K562 (cell line): ENCODE measurements around the gene UBQLNL. TPM values are rescaled to one million over a fixed set of nuclear protein-coding genes. Genes with fewer than 3 reads are reported as not detected.

Experiments
- ATAC-seq: fragments of 200-7000 bp; cut with Tn5 transposase; 3 replicates; pipeline ENCODE4 v1.9.1; 2020; ENCODE audit warnings: moderate library complexity
- BruUV-seq: library from RNA; stranded (reverse); fragments of 400-500 nt; replicated peaks from 2 replicates; lab custom pipeline; 2021; lab: Mats Ljungman, UMichigan
- CTCF ChIA-PET: fragments of 300-600 bp; formaldehyde crosslinking; extraction: SDS; loops from one replicate; lab custom pipeline; 2021; ENCODE audit warnings: low intra/inter-chr PET ratio; lab: Yijun Ruan, JAX
- POLR2A ChIA-PET: fragments of 300-600, 350-650 bp; sonication (Branson Sonifier 250); formaldehyde crosslinking; extraction: SDS; loops from one replicate; lab custom pipeline; 2021; ENCODE audit warnings: antibody characterized with exemption, inconsistent platforms; lab: Yijun Ruan, JAX
- DNase-seq, 4 experiments: peaks; one replicate each; pipeline versions ENCODE4 v3.0.0 to v3.0.0-alpha.2; 2011 to 2018; ENCODE audit warnings: low spot score in 3 of 4, mixed read lengths in 3 of 4; ENCODE audit errors: extremely low read depth in 1 of 4
- FAIRE-seq: peaks from 2 replicates; lab custom pipeline; 2011; peaks lifted over from hg19 to GRCh38; lab: Jason Lieb, UNC
- H2AFZ ChIP-seq: 2 replicates; pipeline ENCODE4 v1.6.0; 2011; ENCODE audit warnings: low read depth, low read length, control low read depth, inconsistent platforms
- H3K27ac ChIP-seq: fragments of 200-600 bp; 3 replicates; pipeline ENCODE4 v1.8.0; 2011; ENCODE audit warnings: low read depth, mild to moderate bottlenecking, control low read depth, inconsistent platforms, low read length, moderate library complexity, mixed read lengths; ENCODE audit errors: extremely low read depth
- H3K27me3 ChIP-seq, 2 experiments: fragments of 300-600 bp in 1 of 2; 2 replicates in 1 of 2; 3 replicates in 1 of 2; pipeline versions ENCODE4 v1.6.0 to v1.8.0; 2011; ENCODE audit warnings: inconsistent platforms in 2 of 2, low read length in 2 of 2, mild to moderate bottlenecking in 1 of 2, mixed read lengths in 1 of 2, moderate library complexity in 1 of 2; ENCODE audit not compliant: control insufficient read depth in 2 of 2, insufficient read depth in 2 of 2
- H3K36me3 ChIP-seq: fragments of 300-600 bp; 3 replicates; pipeline ENCODE4 v1.8.0; 2011; ENCODE audit warnings: mild to moderate bottlenecking, low read length, inconsistent platforms; ENCODE audit not compliant: control insufficient read depth, insufficient read depth
- H3K4me1 ChIP-seq, 2 experiments: fragments of 200-600 bp in 1 of 2; replicated peaks in 1 of 2; 2 replicates in 1 of 2; 3 replicates in 1 of 2; pipeline versions ENCODE4 v1.5.1 to v1.8.0; 2011; ENCODE audit warnings: inconsistent platforms in 2 of 2, low read length in 2 of 2, mild to moderate bottlenecking in 1 of 2, mixed read lengths in 1 of 2, moderate library complexity in 1 of 2; ENCODE audit not compliant: control insufficient read depth in 2 of 2, insufficient read depth in 2 of 2
- H3K4me2 ChIP-seq: 2 replicates; pipeline ENCODE4 v1.6.1; 2011; ENCODE audit warnings: low read length, control low read depth, inconsistent platforms, mixed read lengths; ENCODE audit not compliant: insufficient read depth
- H3K4me3 ChIP-seq: fragments of 200-600 bp; sonication (generic), shearing (Covaris generic); 2 replicates; pipeline ENCODE4 v1.5.1; 2016; ENCODE audit warnings: control low read depth, inconsistent platforms
- H3K79me2 ChIP-seq: fragments of 200-600 bp; 3 replicates; pipeline ENCODE4 v1.8.0; 2011; ENCODE audit warnings: low read length, inconsistent platforms; ENCODE audit not compliant: control insufficient read depth, insufficient read depth
- H3K9ac ChIP-seq, 2 experiments: 2 replicates each; pipeline versions ENCODE4 v1.6.0 to v1.6.1; 2011; ENCODE audit warnings: low read depth in 2 of 2, low read length in 2 of 2, control low read depth in 1 of 2, inconsistent platforms in 1 of 2, mild to moderate bottlenecking in 1 of 2, mixed read lengths in 1 of 2; ENCODE audit not compliant: insufficient read depth in 1 of 2
- H3K9me1 ChIP-seq: one replicate; pipeline ENCODE4 v1.6.0; 2011; ENCODE audit warnings: inconsistent platforms, mild to moderate bottlenecking, low read length, moderate library complexity; ENCODE audit not compliant: control insufficient read depth, insufficient read depth
- H3K9me3 ChIP-seq: replicated peaks from 2 replicates; pipeline ENCODE4 v1.5.1; 2011; ENCODE audit warnings: low read depth, low read length, inconsistent platforms; ENCODE audit not compliant: control insufficient read depth, insufficient read depth
- H4K20me1 ChIP-seq: replicated peaks from 2 replicates; pipeline ENCODE4 v1.6.1; 2011; ENCODE audit warnings: low read length, inconsistent platforms, mixed read lengths; ENCODE audit not compliant: control insufficient read depth, insufficient read depth
- CBX5 ChIP-seq: IDR thresholded peaks from 2 replicates; pipeline ENCODE4 v1.6.1; 2014; ENCODE audit warnings: low read depth, borderline replicate concordance
- KAT7 ChIP-seq: sonication (generic); formaldehyde crosslinking; IDR thresholded peaks from 2 replicates; pipeline ENCODE4 v1.8.0; 2022; ENCODE audit warnings: missing genetic modification reagents, mild to moderate bottlenecking, borderline replicate concordance
- MCM7 ChIP-seq, 2 experiments: fragments of 450-650 bp; IDR thresholded peaks; 2 replicates each; pipeline ENCODE4 v1.6.1; 2016 to 2018
- POLR2H ChIP-seq: IDR thresholded peaks from 2 replicates; pipeline ENCODE4 v1.6.1; 2016; ENCODE audit warnings: missing genetic modification characterization, low read depth, mild to moderate bottlenecking, control low read depth, missing compliant biosample characterization, moderate library complexity
- RB1 ChIP-seq: fragments of 450-650 bp; IDR thresholded peaks from 2 replicates; pipeline ENCODE4 v1.6.1; 2017; ENCODE audit warnings: low read depth, mild to moderate bottlenecking
- TAF9B ChIP-seq: fragments of 450-650 bp; IDR thresholded peaks from 2 replicates; pipeline ENCODE4 v1.6.1; 2018; ENCODE audit warnings: mild to moderate bottlenecking; ENCODE audit not compliant: partially characterized antibody
- ZBTB7A ChIP-seq: IDR thresholded peaks from 2 replicates; pipeline ENCODE4 v1.6.1; 2011; ENCODE audit warnings: low read depth, mild to moderate bottlenecking, low read length, moderate library complexity, borderline replicate concordance; ENCODE audit not compliant: control insufficient read depth
- ZNF431 ChIP-seq: sonication (generic); formaldehyde crosslinking; IDR thresholded peaks from 2 replicates; pipeline ENCODE4 v1.8.0; 2022; ENCODE audit warnings: mild to moderate bottlenecking, missing genetic modification reagents
- WGBS: fragments of 100-300 bp; shearing (Covaris generic); methylation state at CpG from one replicate; pipeline ENCODE4 v1.1.6; 2016; ENCODE audit warnings: low coverage, mixed read lengths; ENCODE audit not compliant: insufficient coverage; ENCODE audit errors: missing lambda C conversion rate; 5-methylcytosine and 5-hydroxymethylcytosine counted together
- in situ Hi-C: fragments of 300-500 bp; cut with MboI; formaldehyde crosslinking; loops from 4 replicates; pipeline ENCODE4 v1.15.0; 2018; ENCODE audit warnings: inconsistent platforms, mixed read lengths
- intact Hi-C: fragments of 100-400 bp; cut with micrococcal nuclease; formaldehyde crosslinking; loops from 2 replicates; pipeline ENCODE4 v1.14.2; 2022
- polyA plus RNA-seq, 8 experiments: library from polyadenylated mRNA; depleted of rRNA in 4 of 8; stranded (reverse) in 5 of 8; unstranded in 3 of 8; fragments of >200 nt; fragmentation: Nextera tagmentation in 2 of 8; fragmentation: Illumina TruSeq in 1 of 8; extraction: Ambion mirVana in 2 of 8; extraction: Trizol in 1 of 8; gene quantifications; 2 replicates each; pipeline versions ENCODE4 v1.2.1 to v1.2.3, GENCODE V29; 2011 to 2014; ENCODE audit warnings: inconsistent platforms in 1 of 8, missing spikeins in 1 of 8
- total RNA-seq, 7 experiments: library from RNA; depleted of rRNA in 6 of 7; stranded (reverse); fragments of >200 nt in 6 of 7; fragmentation: Illumina TruSeq in 2 of 7; extraction: Trizol in 2 of 7; gene quantifications; 2 replicates each; pipeline versions ENCODE4 v1.2.1 to v1.2.3, GENCODE V29; 2011 to 2021; ENCODE audit warnings: low replicate concordance in 1 of 7
- TF ChIP-seq, protein P1 (sequence below): fragments of 450-650 bp; formaldehyde crosslinking; IDR thresholded peaks from 2 replicates; pipeline ENCODE4 v1.4.0; 2020; ENCODE audit warnings: mild to moderate bottlenecking
- TF ChIP-seq, protein P2 (sequence below): fragments of 150-350 bp; conservative IDR thresholded peaks from 2 replicates; pipeline ENCODE4 v1.6.1; 2014; ENCODE audit warnings: low read length
- TF ChIP-seq, protein P3 (sequence below), 2 experiments: fragments of 450-650 bp; IDR thresholded peaks; 2 replicates each; pipeline ENCODE4 v1.6.1; 2016; ENCODE audit warnings: mild to moderate bottlenecking in 2 of 2, borderline replicate concordance in 1 of 2, low read depth in 1 of 2, moderate library complexity in 1 of 2

Gene UBQLNL
- total and polyA plus RNA-seq, 9 of the 15 experiments (the other 6 are each of a cell fraction or from before 2014, with no cell fraction given): 0.07 to 0.27 (median 0.14) TPM

DNA sequence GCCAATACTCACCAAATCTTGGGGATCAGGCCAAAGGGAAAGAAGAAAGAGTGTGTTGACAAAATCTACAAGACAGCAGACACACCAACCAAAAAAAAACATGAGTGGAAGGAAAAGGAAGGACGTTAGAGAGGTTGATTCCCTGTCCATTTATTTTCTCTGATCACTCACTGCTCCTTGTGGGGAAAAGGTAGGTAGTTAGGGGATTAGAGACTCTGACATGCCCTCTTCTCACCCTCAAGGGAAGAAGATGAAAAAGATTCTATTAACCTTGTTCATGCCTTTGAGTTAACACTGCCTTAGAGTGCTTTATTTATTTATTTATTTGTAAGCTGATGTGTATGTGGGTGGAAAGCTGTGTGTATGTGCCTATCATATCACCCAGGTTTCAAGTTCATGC is 31.9 kb upstream of the UBQLNL start, which contains the start of gene OR52H1:
TSS of gene OR52H1 (minus strand) at position 101 of the 400 bp plus-strand sequence. CDS start 3,035 bp downstream, outside the sequence.
- POLR2A ChIA-PET: interaction anchor here (0.7 to 1.1 kb wide), 2 partner anchors 11 to 169 kb away, joined by 3 to 5 read pairs; no protein-coding TSS in a partner anchor
- TF ChIP-seq ZNF431 (CRISPR knock-in tag) (no peak), ZBTB7A (no peak), MCM7 (IDR thresholded peaks at IDR 0.05) (no peak), POLR2H (tag) (no peak), CBX5 (no peak), KAT7 (no peak), RB1 (no peak), TAF9B (no peak)
- TF ChIP-seq, protein P1, sequence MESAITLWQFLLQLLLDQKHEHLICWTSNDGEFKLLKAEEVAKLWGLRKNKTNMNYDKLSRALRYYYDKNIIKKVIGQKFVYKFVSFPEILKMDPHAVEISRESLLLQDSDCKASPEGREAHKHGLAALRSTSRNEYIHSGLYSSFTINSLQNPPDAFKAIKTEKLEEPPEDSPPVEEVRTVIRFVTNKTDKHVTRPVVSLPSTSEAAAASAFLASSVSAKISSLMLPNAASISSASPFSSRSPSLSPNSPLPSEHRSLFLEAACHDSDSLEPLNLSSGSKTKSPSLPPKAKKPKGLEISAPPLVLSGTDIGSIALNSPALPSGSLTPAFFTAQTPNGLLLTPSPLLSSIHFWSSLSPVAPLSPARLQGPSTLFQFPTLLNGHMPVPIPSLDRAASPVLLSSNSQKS: no peak
- TF ChIP-seq, protein P2, sequence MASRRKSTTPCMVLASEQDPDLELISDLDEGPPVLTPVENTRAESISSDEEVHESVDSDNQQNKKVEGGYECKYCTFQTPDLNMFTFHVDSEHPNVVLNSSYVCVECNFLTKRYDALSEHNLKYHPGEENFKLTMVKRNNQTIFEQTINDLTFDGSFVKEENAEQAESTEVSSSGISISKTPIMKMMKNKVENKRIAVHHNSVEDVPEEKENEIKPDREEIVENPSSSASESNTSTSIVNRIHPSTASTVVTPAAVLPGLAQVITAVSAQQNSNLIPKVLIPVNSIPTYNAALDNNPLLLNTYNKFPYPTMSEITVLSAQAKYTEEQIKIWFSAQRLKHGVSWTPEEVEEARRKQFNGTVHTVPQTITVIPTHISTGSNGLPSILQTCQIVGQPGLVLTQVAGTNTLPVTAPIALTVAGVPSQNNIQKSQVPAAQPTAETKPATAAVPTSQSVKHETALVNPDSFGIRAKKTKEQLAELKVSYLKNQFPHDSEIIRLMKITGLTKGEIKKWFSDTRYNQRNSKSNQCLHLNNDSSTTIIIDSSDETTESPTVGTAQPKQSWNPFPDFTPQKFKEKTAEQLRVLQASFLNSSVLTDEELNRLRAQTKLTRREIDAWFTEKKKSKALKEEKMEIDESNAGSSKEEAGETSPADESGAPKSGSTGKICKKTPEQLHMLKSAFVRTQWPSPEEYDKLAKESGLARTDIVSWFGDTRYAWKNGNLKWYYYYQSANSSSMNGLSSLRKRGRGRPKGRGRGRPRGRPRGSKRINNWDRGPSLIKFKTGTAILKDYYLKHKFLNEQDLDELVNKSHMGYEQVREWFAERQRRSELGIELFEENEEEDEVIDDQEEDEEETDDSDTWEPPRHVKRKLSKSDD: no peak
- TF ChIP-seq, protein P3, sequence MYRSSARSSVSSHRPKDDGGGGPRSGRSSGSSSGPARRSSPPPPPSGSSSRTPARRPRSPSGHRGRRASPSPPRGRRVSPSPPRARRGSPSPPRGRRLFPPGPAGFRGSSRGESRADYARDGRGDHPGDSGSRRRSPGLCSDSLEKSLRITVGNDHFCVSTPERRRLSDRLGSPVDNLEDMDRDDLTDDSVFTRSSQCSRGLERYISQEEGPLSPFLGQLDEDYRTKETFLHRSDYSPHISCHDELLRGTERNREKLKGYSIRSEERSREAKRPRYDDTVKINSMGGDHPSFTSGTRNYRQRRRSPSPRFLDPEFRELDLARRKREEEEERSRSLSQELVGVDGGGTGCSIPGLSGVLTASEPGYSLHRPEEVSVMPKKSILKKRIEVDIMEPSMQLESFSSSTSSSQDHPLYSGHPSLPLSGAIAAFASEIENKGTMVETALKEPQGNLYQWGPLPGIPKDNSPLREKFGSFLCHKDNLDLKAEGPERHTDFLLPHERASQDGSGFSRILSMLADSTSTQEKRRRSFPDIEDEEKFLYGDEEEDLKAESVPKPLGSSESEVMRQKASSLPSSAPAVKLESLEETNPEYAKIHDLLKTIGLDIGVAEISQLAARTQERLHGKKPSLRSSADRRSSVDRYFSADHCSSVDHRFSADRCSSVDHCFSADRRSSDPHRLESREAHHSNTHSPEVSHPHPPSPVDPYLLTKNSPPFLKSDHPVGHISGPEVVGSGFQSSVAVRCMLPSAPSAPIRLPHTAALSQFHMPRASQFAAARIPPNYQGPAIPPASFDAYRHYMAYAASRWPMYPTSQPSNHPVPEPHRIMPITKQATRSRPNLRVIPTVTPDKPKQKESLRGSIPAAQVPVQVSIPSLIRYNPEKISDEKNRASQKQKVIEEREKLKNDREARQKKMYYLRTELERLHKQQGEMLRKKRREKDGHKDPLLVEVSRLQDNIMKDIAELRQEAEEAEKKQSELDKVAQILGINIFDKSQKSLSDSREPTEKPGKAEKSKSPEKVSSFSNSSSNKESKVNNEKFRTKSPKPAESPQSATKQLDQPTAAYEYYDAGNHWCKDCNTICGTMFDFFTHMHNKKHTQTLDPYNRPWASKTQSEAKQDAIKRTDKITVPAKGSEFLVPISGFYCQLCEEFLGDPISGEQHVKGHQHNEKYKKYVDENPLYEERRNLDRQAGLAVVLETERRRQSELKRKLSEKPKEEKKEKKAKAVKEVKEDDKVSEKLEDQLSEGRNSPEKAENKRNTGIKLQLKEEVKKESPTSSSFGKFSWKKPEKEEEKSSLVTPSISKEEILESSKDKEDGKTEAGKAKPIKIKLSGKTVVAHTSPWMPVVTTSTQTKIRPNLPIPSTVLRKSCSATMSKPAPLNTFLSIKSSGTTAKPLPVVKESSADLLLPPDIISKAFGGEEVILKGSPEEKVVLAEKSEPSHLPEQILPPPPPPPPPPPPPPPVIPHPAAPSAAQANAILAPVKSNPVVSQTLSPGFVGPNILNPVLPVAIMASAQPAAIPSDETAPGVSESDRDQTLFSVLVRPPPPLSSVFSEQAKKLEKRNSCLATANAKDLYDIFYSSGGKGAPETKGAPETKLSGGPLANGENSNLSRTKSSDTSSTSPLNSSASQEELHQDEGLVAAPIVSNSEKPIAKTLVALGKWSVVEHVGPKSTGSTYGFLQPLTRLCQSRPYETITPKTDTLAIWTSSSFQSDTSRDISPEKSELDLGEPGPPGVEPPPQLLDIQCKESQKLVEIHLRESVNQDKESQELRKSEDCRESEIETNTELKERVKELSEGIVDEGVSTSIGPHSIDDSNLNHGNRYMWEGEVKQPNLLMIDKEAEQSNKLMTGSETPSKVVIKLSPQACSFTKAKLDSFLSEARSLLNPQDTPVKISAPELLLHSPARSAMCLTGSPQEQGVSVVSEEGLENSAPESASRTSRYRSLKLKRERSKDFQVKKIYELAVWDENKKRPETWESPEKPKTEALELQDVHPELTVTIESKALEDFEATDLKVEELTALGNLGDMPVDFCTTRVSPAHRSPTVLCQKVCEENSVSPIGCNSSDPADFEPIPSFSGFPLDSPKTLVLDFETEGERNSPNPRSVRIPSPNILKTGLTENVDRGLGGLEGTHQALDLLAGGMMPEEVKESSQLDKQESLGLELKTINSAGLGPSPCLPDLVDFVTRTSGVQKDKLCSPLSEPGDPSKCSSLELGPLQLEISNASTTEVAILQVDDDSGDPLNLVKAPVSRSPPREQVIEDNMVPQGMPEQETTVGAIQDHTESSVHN (IDR thresholded peaks at IDR 0.05; ENCODE audit: borderline replicate concordance in 1 of 2, low read depth in 1 of 2): no peak

More for the DNA sequence above, 31.9 kb upstream of the UBQLNL start, which contains the start of gene OR52H1:
- H3K36me3 ChIP-seq: no peaks in the 10 kb centered on the region
- CTCF ChIA-PET: no interaction called here
- no peak for ATAC-seq
- H3K4me1 ChIP-seq: peaks cover 0 to 6% of the 10 kb centered on the region in 2 experiments; a peak in 2 of 5 replicates
- FAIRE-seq: no peak
- no peak within 1 kb of the TSS for H3K9ac ChIP-seq
- WGBS: 0% methylated on average over 1 of the region's 1 CpG
- in situ Hi-C loops: no loop called here
- peak within 1 kb of the TSS; percentile 5; the same call in 1 of the 2 replicates for H2AFZ ChIP-seq
- no peak for DNase-seq
- intact Hi-C loops: no loop called here
- BruUV-seq: no TSS peak
- no peak within 1 kb of the TSS for H3K27ac ChIP-seq
- H3K9me1 ChIP-seq: no peaks in the 10 kb centered on the region
- no peak within 1 kb of the TSS for H3K4me3 ChIP-seq
- H3K4me2 ChIP-seq: no peak within 1 kb of the TSS
- H3K27me3 ChIP-seq: no peaks in the 10 kb centered on the region; a peak in 1 of 5 replicates
- no peaks in the 10 kb centered on the region for H4K20me1 ChIP-seq
- H3K9me3 ChIP-seq: no peaks in the 10 kb centered on the region
- no peaks in the 10 kb centered on the region for H3K79me2 ChIP-seq
